ENCODE measurements around the gene FUBP3.
A peak's percentile ranks its signal among the peaks of the same experiment; 100 is the strongest.
"Not testable (repeated sequence)": the region's sequence is repeated elsewhere in the genome, so short reads cannot be mapped to it uniquely, and the experiment has no call there.

Gene FUBP3

DNA sequence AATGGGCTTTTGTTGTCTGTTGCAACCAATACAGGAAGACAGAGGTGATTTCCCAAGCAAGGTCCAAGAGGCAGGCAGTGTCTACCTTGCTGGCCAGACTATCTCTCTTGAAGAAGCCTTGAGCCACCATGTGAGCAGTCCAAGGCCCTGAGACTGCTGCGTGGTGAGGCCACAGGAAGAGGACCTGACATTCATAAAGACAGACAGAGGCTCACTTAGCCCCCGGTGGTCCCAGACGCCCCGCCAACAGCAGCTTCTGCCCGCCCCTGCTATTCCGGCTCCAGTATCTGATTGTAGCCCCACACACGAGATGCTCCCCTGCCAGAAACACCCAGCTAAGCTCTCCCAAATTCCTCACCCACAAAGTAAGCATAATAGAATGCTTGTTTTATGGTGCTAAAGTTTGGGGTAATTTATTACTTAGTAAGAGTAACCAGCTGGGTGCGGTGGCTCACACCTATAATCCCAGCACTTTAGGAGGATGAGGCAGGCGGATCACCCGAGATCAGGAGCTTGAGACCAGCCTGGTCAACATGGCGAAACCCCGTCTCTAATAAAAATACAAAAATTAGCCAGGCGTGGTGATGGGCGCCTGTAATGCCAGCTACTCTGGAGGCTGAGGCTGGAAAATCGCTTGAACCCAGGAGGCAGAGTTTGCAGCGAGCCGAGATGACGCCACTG, 22.8 kb upstream of the FUBP3 start:
- DNase-seq (ENCODE audit: low read depth in 3 of 3), result no peak

DNA sequence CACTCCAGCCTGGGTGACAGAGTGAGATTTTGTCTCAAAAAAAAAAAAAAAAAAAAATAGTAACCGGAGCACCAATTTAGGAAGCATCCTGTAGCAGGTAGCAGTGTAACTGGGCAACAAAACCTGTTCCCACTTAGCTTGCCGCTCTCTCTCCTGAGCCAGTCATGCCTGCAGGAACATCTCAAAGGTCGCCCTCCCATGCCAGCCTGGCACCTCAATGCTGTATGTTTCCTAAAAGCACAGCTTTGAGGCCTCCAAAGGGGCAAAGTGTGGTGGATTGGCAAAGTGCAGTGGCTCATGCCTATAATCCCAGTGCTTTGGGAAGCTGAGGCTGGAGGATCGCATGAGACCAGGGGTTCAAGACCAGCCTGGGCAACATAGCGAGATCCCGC, 22.3 kb upstream of the FUBP3 start:
- no peak for DNase-seq (ENCODE audit: low read depth in 3 of 3)

DNA sequence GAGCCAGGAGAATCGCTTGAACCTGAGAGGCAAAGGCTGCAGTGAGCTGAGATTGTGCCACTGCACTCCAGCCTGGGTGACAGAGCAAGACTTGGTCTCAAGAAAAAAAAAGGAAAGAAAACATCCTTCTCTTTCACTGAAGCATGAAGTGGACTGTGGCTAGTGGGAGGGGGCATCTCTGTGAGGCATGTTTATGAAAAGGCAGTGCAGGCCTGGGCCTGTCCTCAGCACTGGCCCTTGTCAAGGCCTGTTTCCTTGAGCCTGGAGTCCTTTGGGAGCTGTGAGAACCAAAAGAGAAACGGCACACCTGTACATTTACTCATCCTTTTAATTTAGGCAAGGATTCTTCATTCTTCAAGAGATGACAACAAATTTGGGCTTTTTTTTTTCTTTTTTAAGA, 18.3 kb upstream of the FUBP3 start:
- DNase-seq (ENCODE audit: low read depth in 3 of 3), result no peak

DNA sequence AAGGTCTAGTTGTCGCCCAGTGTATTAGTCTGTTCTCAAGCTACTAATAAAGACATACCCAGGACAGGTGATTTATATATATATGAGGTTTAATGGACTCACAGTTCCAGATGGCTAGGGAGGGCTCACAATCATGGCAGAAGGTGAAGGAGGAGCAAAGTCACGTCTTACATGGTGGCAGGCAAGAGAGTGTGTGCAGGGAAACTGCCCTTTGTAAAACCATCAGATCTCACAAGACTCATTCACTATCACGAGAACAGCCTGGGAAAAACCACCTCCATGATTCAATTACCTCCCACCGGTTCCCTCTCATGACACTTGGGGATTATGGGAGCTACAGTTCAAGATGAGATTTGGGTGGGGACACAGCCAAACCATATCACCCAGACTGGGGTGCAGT, 16.9 kb upstream of the FUBP3 start:
- DNase-seq (ENCODE audit: low read depth in 3 of 3), result not testable (repeated sequence)

DNA sequence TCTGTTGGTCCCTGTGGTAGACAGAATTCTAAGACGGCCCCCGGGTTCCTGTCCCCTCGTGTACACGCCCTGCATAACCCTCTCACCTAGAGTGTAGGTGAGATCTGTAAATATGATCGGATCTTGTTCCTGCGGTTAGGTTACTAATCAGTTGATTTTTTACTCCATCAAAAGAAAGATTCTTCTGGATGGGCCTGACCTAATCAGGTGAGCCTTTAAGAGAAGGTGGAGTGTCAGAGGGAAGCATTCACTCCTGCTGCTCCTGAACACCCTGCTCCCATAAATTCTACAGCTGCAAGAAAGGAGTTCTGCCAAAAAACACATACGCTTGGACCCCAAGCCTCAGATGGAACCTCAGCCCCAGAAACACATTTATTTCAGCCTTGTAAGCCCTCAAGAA, 15.6 kb upstream of the FUBP3 start:
- no peak for DNase-seq (ENCODE audit: low read depth in 3 of 3)

DNA sequence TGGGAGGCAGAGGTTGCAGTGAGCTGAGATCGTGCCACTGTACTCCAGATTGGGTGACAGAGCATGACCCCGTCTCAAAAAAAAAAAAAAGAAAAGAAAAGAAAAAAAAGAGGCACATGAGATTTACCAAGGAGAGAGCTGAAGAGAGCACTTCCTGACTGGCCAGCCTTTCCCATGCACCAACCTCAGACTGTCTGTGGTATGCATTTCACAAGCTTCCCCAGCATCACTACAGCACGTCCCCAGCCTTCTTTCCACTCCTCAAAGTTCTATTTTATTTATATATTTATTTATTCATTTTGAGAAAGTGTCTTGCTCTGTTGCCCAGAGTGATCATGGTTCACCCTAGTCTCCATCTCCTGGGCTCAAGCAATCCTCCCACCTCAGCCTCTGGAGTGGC, 13.6 kb upstream of the FUBP3 start:
- DNase-seq (ENCODE audit: low read depth in 3 of 3), result no peak

DNA sequence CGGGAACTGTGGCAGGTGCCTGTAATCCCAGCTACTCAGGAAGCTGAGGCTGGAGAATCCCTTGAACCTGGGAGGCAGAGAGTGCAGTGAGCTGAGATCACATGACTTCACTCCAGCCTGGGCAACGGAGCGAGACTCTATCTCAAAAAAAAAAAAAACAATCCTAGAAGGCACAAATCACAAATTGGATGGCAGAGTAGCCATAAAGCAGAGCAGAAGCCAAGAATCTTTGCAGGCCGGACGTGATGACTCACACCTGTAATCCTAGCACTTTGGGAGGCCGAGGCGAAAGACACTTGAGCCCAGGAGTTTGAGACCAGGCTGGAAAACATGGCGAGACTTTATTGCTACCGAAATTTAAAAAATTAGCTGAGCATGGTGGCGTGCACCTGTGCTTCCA, 9.2 kb upstream of the FUBP3 start:
- no peak for DNase-seq (ENCODE audit: low read depth in 3 of 3)

DNA sequence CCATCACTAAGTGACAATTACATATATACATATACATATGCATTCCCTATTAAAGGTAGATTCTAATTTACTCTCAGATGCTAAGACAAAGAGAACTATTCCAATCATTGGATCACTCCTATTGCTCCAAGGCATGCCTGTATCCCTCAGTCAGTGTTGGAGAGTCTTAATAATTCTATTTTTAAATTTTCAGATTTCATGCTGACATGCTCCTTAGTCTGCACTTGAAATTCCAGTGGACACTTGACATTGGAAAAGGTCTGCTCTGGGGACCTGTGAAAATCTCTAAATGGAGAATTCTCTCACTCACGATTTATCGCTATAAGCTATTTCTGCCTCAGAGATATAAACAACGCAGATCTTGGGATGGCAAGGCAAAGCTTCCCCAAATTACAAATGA, 3.9 kb upstream of the FUBP3 start:
- no peak for DNase-seq (ENCODE audit: low read depth in 3 of 3)

DNA sequence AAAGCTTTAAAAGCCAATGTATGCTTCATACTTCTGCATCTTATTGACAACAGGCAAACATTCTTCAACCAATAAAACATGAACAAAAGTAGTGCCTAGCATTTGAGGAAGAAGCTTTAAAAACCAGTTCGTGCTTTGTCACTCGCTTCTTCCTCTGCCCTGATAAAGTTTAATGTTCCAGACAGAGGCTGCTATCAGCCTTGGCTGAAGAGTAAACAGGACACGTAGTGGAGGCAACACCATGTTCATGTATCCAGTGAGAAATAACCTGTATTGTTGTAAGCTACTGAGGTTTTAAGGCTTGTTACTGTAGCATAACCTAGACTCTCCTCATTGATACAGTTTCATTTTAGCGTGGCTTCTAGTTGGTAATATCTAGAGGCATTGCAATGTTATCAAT, 3.2 kb upstream of the FUBP3 start:
- no peak for DNase-seq (ENCODE audit: low read depth in 3 of 3)

DNA sequence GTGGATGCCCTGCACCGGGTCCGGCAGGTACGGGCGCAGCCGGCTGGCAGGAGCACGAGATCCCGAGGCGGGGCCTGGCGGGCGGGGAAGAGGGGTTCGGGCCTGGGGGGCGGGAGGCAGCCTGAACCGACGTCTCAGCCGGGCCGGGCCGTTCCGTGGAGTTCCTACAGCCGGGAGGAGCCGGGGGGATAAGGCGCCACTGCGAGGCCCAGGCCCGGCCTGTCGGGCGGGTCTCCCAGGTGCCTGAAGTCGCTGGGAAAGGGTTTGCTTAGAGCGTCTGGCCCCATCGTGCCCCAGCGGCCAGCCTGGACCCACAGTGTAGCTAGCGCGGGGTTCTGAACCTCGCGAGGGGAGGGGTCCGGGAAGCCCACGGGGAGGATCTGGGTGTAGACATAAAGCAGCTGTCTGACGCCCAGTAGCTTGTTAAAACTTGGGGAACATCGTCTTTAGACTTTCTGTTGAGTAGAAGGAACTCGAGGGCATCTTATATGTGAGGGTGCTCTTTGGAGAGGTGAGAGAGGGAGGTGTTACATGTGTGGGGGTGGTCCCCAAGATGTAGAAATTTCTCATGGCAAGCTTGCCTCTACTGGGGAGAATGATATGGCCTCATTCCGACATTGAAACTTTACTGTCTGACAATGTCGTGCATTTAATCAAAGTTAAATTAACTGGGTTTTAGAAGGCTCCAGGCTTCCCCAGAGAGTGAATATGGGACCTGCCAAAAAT, 524 bp downstream of the FUBP3 start:
- peak in 1 of 3 experiments; percentile 6 for DNase-seq (ENCODE audit: low read depth in 3 of 3)

DNA sequence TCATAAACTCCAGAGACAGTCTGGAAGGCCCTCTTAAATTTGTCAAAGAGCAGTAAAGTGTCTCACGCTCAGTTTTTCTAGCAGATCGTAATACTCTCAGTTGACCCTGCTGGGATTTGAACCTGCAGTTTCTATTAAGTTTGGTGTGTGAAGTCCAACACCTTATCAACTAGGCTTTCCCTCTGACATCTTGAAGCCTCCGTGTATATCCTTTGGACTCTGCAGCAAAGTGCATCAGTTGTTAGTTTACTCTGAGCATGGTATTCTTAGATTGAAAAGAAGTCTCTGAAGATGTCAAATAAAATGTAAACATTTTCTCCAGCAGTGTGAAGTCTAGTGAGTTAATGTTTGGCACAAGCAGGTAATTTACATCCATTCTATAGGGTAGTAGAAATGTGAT, 2.4 kb downstream of the FUBP3 start:
- no peak for DNase-seq (ENCODE audit: low read depth in 3 of 3)

DNA sequence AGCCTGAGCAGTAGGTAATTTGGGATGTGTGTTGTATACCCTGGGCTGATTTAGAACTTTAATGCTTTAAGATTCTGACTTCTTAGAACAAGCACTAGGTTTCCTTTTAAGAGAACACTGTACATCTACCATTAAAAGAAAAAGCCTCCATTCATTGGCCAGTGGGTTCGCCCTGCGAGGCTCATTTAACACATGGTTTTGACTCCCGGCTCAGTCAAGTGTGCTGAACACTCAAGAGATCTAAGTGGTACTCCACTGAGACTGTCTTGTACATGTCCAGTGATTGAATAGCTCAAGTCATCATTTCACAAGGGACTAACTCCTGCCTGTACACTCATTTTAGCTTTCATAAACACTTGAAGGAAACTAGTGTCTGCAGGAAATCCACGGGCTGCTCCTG, 3.9 kb downstream of the FUBP3 start:
- DNase-seq (ENCODE audit: low read depth in 3 of 3), result no peak

DNA sequence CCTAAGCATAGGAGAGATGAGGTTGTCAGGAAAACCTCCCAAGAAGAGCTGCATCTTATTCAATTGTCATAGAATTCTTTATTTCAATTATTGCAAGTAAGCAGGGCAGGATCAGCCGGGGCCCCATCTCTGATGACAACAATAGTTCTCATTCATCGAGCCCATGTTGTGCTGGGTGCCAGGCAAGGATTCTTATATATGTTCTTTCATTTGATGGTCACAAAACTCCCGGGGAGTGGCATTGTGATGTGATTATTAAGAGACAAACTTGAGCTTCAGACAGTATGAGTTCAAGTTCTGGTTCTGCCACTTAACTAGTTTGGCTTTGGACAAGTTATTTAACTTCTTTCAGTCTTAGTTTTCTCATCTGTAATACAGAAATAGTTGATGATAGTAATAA, 8.5 kb downstream of the FUBP3 start:
- DNase-seq (ENCODE audit: low read depth in 3 of 3), result no peak

DNA sequence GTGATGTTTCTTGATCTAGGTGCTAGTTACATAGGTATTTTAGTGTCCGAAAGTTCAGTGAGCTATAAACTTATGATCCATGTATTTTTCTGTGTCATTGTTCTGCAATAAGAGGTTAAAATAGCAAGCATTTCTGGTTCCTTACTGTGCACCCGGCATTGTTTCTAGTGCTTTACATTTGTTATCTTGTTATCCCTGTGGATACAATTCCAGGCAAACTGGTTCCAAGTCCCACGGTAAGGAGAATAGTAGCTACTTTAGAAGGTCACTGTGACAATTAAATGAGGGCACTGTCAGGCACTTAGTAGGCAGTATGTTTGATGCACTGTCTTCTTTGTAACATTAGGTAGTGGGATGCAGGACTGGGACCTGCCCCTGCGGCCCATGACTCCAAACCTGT, 9.0 kb downstream of the FUBP3 start:
- DNase-seq (ENCODE audit: low read depth in 3 of 3), result no peak

DNA sequence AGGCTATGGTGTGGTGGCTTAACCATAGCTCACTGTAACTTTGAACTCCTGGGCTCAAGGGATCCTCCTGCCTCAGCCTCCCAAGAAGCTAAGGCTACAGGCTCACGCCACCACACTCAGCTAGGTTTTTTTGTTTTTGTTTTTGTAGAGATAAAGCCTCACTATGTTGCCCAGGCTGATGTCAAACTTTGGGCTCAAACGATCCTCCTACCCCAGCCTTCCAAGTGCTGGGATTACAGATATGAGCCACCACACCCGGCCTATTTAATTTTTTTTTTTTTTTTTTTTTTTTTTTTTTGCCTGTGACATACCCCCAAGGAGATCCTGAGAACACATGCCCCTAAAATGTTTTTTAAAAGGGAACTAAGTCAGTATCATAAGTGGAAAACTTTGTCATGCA, 10.4 kb downstream of the FUBP3 start:
- no peak for DNase-seq (ENCODE audit: low read depth in 3 of 3)

DNA sequence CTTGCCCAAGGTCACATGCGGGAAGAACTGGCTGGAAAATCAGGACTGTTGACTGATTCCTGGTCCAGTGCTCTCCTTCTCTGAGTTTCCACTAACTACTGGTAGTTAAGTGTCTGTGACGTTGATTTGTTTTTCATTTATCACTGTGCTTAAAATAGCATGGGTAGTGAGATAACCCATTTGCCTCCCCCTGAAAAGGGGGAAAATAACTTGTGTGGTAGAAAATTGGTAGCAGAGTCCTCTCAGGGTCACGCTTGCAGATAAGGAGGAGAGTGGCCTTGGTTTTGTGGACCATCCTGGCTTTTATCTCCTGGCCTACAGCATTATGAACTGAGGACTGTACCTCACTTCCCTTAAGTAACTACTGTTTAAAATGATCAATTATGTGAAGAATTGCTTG, 10.9 kb downstream of the FUBP3 start:
- no peak for DNase-seq (ENCODE audit: low read depth in 3 of 3)

DNA sequence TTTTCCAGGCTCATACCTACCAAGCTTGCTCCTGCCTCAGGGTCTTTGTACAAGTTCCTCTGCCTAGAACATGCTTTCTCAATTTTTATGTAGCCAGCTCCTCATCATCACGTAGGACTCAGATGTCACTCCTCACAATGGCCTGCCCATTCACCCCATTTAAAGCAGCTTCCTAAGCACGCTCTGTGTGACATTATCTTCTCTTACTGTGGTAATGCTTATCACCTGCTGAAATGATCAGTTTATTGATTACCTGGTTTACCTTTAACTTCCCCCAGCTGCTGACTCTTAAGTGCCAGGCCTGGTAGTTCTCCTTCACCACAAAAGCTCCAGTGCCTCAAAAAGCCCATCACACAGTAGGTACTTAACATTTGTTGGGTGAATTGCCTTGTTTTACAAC, 13.6 kb downstream of the FUBP3 start:
- no peak for DNase-seq (ENCODE audit: low read depth in 3 of 3)

DNA sequence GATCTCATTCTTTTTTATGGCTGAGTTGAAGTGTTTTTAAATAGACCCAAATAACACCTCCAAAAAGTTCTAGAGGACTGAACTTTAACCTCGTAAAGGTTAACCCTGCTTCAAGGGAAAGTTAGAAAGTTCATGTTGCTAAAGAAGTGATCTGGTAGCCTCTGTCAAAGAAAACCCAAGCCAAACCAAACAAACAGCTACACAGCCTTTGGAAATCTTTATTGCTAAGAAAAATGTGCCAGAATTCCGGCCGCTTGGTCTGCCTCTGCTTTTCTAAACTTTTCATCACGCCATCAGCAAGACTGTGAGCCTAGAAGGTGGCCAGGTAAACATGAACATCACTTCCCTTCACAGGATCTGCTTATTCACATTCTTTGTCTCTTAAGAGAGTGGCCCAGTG, 17.9 kb downstream of the FUBP3 start:
- DNase-seq (ENCODE audit: low read depth in 3 of 3), result no peak

DNA sequence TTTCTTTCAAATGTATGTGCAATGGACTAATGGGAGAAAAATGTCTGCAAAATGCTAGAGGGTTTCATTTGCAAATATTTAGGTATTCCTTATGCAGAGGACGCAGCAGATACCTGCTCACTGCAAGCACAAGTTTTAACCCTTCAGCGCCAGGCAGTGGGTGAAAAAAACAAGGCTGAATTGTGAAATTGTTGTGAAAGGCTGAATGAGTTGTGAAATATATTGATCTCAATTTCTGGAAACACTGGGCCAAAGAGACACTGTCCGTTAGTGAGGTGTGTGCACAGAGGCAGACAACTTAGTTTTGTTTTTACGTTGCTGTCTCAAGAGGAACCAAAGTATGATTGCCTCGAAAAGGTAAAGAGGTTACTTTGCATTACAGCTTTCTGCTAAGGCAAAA, 18.8 kb downstream of the FUBP3 start:
- no peak for DNase-seq (ENCODE audit: low read depth in 3 of 3)

DNA sequence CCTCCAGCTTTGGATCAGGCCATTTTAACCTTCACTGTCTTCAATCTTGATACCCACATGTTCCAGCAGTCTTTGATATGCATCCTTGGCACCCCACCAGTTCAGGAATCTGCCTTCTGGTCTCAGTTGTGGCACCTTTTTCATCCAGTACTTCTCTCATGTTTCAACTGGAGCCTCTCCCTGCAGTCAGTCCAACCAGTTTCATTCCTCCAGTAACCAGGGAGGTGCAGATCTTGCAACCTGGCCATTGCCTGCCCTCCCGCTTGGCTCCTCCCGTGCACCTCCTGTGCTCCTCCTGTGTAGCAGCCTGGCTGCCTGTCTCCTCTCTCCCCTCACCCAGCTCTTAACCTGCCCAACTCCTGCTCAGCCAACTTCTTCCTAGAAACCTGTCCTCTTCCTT, 20.2 kb downstream of the FUBP3 start:
- DNase-seq (ENCODE audit: low read depth in 3 of 3), result no peak

DNA sequence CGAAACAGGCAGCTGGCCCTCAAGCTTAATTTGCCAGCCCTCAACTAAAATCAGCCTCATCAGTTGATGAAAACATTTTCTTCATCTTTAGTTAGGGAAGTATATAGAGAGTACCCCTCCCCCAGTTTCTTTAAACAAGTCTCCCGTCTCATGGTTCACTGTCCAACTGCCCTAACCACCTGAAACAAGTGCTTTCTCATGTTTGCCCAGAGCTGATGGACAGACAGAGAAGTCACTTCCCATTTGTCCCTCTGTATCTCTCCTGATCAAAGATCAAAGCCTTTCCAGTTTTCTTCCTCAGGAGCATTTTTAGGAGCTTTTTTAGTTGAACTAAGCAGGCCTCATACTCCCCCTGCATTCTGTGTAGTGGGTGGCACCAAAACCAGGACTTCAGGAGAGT, 21.7 kb downstream of the FUBP3 start:
- no peak for DNase-seq (ENCODE audit: low read depth in 3 of 3)

DNA sequence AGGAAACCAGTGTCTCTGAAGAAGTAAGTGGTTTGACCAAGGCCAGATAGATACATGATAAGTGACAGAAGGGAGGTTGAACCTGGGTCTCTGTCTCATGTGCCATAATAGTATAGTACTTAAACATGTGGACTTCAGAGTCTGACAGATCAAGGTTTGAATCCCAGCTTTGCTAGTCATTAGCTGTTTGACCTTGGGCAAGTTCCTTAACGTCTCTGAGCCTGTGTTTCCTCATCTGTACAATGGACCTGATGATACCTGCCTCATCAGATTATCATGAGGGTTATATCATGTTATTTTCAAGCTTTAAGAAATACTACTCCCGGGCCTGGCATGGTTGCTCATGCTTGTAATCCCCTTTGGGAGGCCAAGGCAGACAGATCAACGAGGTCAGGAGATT, 24.9 kb downstream of the FUBP3 start:
- no peak for DNase-seq (ENCODE audit: low read depth in 3 of 3)

DNA sequence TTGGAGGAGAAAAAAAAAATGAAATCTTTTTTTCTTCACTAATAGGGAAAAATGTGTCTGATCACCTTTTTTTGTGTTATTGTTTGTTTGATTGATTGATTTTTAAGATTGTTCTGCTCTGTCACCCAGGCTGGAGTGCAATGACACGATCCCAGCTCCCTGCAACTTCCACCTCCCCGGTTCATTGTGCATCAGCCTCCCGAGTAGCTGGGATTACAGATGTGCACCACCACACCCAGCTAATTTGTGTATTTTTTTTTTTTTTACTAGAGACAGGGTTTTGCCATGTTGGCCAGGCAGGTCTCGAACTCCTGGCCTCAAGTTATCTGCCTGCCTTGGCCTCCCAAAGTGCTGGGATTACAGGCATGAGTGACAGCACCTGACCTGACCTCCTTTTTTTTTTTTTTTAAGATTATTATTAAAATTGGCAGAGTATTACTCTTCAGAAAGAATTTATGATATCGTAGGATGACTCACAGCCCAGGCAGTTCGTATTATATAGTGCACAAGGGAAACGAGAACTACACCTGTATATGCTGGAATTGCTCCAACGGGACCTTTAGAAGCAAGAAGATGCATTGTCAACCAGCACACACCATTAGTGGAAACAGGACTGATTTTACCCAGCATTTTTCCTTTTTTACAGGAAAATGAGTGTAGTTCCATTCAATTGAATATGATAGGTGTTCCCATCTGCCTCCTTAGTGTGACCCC, 27.7 kb downstream of the FUBP3 start:
- DNase-seq (ENCODE audit: low read depth in 3 of 3), result no peak
